ENCODE data around the gene QRICH2.
"Not testable (repeated sequence)": the region's sequence is repeated elsewhere in the genome, so short reads cannot be mapped to it uniquely, and the experiment has no call there.

The QRICH2 gene

DNA sequence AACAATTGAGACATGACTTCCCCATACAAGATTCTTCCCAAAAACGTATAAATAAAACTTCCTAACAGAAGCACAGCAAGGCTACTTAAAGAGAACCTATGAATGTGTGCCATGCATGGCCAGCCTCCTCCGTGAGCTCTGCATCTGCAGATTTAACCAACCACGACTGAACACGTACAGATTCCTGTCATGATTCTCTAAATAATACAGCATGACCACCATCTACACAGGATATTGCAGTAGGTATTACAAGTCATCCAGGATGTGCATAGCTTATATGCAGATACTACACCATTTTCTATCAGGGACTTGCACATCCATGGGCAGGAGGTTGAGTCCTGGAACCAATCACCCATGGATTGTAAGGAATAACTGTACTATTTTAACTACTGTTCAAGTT lies 1.4 kb upstream of the QRICH2 start:
- POLR2A ChIA-PET = no interaction called here
- DNase-seq (ENCODE audit: extremely low spot score) = no peak
- CTCF ChIA-PET = interaction anchor here (0.7 to 4.3 kb wide), 5 partner anchors 9 to 198 kb away, joined by 3 to 25 read pairs (median 7); no protein-coding TSS in a partner anchor
- TF ChIP-seq, protein P1, sequence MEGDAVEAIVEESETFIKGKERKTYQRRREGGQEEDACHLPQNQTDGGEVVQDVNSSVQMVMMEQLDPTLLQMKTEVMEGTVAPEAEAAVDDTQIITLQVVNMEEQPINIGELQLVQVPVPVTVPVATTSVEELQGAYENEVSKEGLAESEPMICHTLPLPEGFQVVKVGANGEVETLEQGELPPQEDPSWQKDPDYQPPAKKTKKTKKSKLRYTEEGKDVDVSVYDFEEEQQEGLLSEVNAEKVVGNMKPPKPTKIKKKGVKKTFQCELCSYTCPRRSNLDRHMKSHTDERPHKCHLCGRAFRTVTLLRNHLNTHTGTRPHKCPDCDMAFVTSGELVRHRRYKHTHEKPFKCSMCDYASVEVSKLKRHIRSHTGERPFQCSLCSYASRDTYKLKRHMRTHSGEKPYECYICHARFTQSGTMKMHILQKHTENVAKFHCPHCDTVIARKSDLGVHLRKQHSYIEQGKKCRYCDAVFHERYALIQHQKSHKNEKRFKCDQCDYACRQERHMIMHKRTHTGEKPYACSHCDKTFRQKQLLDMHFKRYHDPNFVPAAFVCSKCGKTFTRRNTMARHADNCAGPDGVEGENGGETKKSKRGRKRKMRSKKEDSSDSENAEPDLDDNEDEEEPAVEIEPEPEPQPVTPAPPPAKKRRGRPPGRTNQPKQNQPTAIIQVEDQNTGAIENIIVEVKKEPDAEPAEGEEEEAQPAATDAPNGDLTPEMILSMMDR (IDR thresholded peaks at IDR 0.05; ENCODE audit: control extremely low read depth, extremely low read depth, low read depth, missing control alignments) = no peak

DNA sequence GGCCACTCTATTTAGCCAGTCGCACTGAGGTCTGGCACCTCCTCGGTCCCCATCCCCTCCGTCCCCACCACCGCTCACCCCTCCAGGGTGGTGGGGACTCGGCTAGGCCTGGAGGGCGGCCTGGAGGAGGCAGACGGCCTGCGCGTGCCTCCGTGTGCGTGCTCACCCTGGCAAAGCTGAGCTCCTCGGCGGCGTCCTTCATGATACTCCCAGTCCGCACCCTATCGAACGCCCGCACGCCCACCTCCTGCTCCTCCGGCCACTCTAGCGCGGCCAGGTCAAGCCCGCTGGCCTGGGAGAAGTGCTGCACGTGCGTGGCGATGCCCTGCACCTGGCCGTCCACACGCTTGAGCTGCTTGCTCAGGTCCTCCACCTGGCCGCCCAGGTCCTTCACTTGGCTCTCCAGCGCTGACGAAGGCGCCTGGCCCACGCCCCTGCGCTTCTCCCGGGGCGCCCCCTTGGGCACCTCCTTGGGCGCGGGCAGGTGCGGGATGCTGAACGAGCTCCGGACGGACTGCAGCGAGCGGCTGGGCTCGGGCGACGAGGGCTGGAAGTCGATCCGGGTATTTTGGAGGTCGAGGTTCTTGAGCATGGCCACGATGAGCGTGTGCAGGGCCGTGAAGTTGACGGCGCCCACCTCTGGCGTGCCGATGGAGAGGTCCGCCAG lies 644 bp downstream of the QRICH2 start:
- CTCF ChIA-PET = interaction anchor here (0.8 to 4.3 kb wide), 8 partner anchors 7 to 293 kb away, joined by 3 to 25 read pairs (median 3); partner anchors contain the start of gene PRPSAP1
- POLR2A ChIA-PET = no interaction called here
- no peak for DNase-seq (ENCODE audit: extremely low spot score)
- TF ChIP-seq, protein P1 (IDR thresholded peaks at IDR 0.05; ENCODE audit: control extremely low read depth, extremely low read depth, low read depth, missing control alignments) = no peak

DNA sequence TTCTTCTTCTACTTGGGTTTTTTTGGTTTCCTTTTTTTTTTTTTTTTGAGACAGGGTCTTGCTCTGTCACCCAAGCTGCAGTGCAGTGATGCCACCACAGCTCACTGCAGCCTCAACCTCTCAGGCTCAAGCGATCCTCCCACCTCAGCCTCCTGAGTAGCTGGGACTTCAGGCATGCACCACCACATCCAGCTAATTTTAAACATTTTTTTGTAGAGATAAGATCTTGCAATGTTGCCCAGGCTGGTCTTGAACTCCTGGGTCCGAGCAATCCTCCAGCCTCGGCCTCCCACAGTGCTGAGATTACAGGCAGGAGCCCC lies 3.0 kb downstream of the QRICH2 start:
- DNase-seq (ENCODE audit: extremely low spot score); POLR2A ChIA-PET: not testable (repeated sequence)
- CTCF ChIA-PET = interaction anchor here (0.6 to 10.6 kb wide), 11 partner anchors 16 to 291 kb away, joined by 3 to 203 read pairs (median 6); partner anchors contain the start of genes PRPSAP1 and SPHK1

DNA sequence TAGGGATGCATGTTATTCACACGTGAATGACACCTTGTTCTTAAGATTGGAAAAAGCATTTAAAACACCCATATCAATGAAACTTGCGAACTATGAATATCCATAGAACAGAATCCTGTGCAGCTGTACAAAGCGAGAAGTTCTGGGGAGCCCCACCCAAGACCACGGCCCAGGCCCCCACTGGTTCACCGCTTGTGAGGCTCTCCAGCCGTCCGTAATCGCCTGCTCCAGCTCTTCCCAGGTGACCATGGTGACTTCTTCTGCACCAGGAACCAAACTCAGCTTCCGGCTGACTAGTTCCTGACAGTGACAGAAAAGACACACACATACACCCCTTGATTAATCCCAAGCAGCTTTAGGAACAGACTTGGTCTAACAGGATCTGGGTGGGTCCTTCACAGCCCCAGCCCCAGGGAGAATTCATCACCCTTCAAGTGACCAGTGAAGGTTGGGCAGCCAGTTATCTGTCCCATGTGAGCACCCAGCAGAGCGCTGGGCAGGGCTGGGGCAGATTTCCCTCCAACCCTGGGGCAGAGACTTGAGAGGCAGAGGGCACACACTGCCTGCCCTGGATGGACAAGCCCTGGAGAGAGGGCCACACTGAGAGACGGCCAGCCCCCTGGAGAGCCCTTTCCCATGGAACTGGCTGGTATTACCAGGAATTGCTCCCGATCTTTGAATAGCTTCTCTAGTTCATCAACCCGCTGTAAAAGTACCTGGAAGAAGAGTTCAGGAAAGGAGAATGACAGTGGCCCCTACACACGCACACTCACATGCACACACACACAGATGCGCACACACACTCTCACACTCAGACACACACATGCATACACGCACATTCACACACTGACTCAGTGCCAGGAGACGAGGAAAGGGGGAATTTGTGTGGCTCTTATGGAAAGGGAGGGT lies 3.6 kb downstream of the QRICH2 start:
- DNase-seq (ENCODE audit: extremely low spot score) = peak; percentile 11
- POLR2A ChIA-PET = no interaction called here
- CTCF ChIA-PET = interaction anchor here (0.6 to 10.6 kb wide), 28 partner anchors 9 to 320 kb away, joined by 3 to 203 read pairs (median 4); partner anchors contain the start of genes PRPSAP1 and SPHK1
- TF ChIP-seq, protein P1 (IDR thresholded peaks at IDR 0.05; ENCODE audit: control extremely low read depth, extremely low read depth, low read depth, missing control alignments) = no peak

DNA sequence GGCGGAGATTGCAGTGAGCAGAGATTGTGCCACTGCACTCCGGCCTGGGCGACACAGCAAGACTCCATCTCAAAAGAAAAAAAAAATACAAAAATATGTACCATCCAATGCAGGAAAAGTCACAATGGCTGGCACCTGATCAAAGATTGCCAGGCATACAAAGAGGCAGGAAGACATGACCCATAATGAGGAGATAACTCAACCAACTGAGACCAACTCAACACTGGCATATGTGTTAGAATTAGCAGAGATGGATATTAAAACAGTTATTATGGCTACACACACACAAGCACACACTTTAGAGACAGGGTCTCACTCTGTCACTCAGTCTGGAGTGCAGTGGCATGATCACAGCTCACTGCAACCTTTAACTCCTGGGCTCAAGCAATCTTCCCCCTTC lies 10.6 kb downstream of the QRICH2 start:
- ChIA-PET CTCF (interaction anchor here (1.2 to 10.6 kb wide), 8 partner anchors 8 to 283 kb away, joined by 3 to 203 read pairs (median 18); partner anchors contain the start of gene QRICH2), POLR2A (no interaction called here)
- no peak for DNase-seq (ENCODE audit: extremely low spot score)

DNA sequence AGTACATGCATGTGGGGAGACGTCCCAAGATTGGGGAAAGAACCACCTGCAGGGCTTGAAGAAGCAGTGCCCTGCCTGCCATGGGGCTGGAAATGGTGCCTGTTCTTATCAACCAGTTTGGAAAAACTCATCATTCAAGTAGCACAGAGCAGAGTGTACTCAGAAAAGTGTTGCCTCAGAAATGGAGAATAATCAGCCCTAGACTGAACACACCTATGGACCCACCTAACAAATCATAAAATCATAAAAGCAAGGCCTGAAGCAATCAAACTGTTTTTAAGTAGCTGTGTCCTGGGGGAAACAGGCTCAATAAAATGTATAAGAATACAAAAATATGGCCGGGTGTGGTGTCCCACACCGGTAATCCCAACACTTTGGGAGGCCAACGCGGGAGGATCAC lies 11.2 kb downstream of the QRICH2 start:
- ChIA-PET CTCF (interaction anchor here (1.2 to 10.6 kb wide), 6 partner anchors 8 to 283 kb away, joined by 3 to 203 read pairs (median 21); no protein-coding TSS in a partner anchor), POLR2A (no interaction called here)
- TF ChIP-seq, protein P1 (IDR thresholded peaks at IDR 0.05; ENCODE audit: control extremely low read depth, extremely low read depth, low read depth, missing control alignments) = no peak
- DNase-seq (ENCODE audit: extremely low spot score) = no peak

More for the DNA sequence above, 10.6 kb downstream of the QRICH2 start:
- TF ChIP-seq, protein P1 (IDR thresholded peaks at IDR 0.05; ENCODE audit: control extremely low read depth, extremely low read depth, low read depth, missing control alignments) = no peak
